Osteoblast (primary cell): ENCODE results near the gene GPR18. TPM values are rescaled to one million over a fixed set of nuclear protein-coding genes. Genes with fewer than 3 reads are reported as not detected.

ENCODE experiments used
- DNase-seq: peaks from one replicate; pipeline ENCODE4 v3.0.0; 2011; ENCODE audit warnings: low spot score, mixed read lengths; ENCODE audit not compliant: insufficient read length; ENCODE audit errors: missing footprints
- H2AFZ ChIP-seq: 2 replicates; pipeline ENCODE4 v1.6.0; 2011; ENCODE audit warnings: mild to moderate bottlenecking, low read length
- H3K27ac ChIP-seq: 2 replicates; pipeline ENCODE4 v1.5.1; 2011; ENCODE audit warnings: mild to moderate bottlenecking, low read depth, low read length, moderate library complexity
- H3K27me3 ChIP-seq: 2 replicates; pipeline ENCODE4 v1.6.0; 2012; ENCODE audit warnings: mild to moderate bottlenecking, control low read depth, inconsistent platforms, low read length, moderate library complexity; ENCODE audit not compliant: insufficient read depth
- H3K36me3 ChIP-seq: 2 replicates; pipeline ENCODE4 v1.5.1; 2011; ENCODE audit warnings: mild to moderate bottlenecking, low read length, control low read depth, moderate library complexity; ENCODE audit not compliant: insufficient read depth
- H3K4me1 ChIP-seq: 2 replicates; pipeline ENCODE4 v1.5.1; 2011; ENCODE audit warnings: mild to moderate bottlenecking, low read length, control low read depth, moderate library complexity; ENCODE audit not compliant: insufficient read depth
- H3K4me2 ChIP-seq: 2 replicates; pipeline ENCODE4 v1.6.0; 2011; ENCODE audit warnings: mild to moderate bottlenecking, low read length; ENCODE audit not compliant: insufficient read depth
- H3K4me3 ChIP-seq: fragments of 200-600 bp; sonication (generic); 3 replicates; pipeline ENCODE4 v1.5.1; 2012; ENCODE audit warnings: mild to moderate bottlenecking, low read length, inconsistent platforms; ENCODE audit not compliant: insufficient read depth
- H3K79me2 ChIP-seq: 2 replicates; pipeline ENCODE4 v1.6.0; 2012; ENCODE audit warnings: mild to moderate bottlenecking, low read length, control low read depth, inconsistent platforms; ENCODE audit not compliant: insufficient read depth
- H3K9me3 ChIP-seq: 2 replicates; pipeline ENCODE4 v1.5.1; 2011; ENCODE audit warnings: low read depth, low read length, control low read depth
- H4K20me1 ChIP-seq: 2 replicates; pipeline ENCODE4 v1.6.0; 2012; ENCODE audit warnings: mild to moderate bottlenecking, low read length, control low read depth; ENCODE audit not compliant: insufficient read depth
- CTCF ChIP-seq: IDR thresholded peaks from 2 replicates; pipeline ENCODE4 v1.5.1; 2011; ENCODE audit warnings: mild to moderate bottlenecking, low read depth, low read length, moderate library complexity; ENCODE audit errors: extremely low read depth
- total RNA-seq: library from RNA; depleted of rRNA; stranded (reverse); fragments of >200 nt; gene quantifications from 2 replicates; pipeline ENCODE4 v1.2.3, GENCODE V29; 2012

Gene GPR18
- total RNA-seq, 1 donor: under 0.01 TPM

- Histone ChIP-seq H2AFZ (no peak overlapping the region), H3K9me3 (no peaks in the 10 kb centered on the region), H3K4me1 (peaks cover 30% of the 10 kb centered on the region), H3K27ac (peak overlapping the region; percentile 71), H4K20me1 (no peaks in the 10 kb centered on the region), H3K27me3 (no peaks in the 10 kb centered on the region), H3K4me3 (no peak overlapping the region), H3K4me2 (no peak overlapping the region), H3K79me2 (no peaks in the 10 kb centered on the region), H3K36me3 (no peaks in the 10 kb centered on the region)
- peak; percentile 26 for DNase-seq
- no peak for TF ChIP-seq CTCF
Measured at GRCh38 chr13:99281811-99282263, 23.7 kb upstream of the GPR18 start.

GRCh38 chr13:99280166-99280565 lies 22.0 kb upstream of the GPR18 start:
- H3K4me2 ChIP-seq: no peak overlapping the region
- H3K9me3 ChIP-seq: no peaks in the 10 kb centered on the region
- no peak for TF ChIP-seq CTCF
- H3K36me3 ChIP-seq: no peaks in the 10 kb centered on the region
- H4K20me1 ChIP-seq: no peaks in the 10 kb centered on the region
- peak; percentile 21 for DNase-seq
- H3K4me1 ChIP-seq: peaks cover 31% of the 10 kb centered on the region
- H3K27ac ChIP-seq: peak overlapping the region; percentile 77
- no peak overlapping the region for H3K4me3 ChIP-seq
- no peaks in the 10 kb centered on the region for H3K27me3 ChIP-seq
- H3K79me2 ChIP-seq: peaks cover 2% of the 10 kb centered on the region
- H2AFZ ChIP-seq: no peak overlapping the region

- peaks cover 2% of the 10 kb centered on the region for H3K79me2 ChIP-seq
- no peak overlapping the region for H3K4me3 ChIP-seq
- no peak for DNase-seq
- no peaks in the 10 kb centered on the region for H3K36me3 ChIP-seq
- H3K9me3 ChIP-seq: no peaks in the 10 kb centered on the region
- peaks cover 3% of the 10 kb centered on the region for H4K20me1 ChIP-seq
- H3K4me1 ChIP-seq: peaks cover 35% of the 10 kb centered on the region
- H3K27ac ChIP-seq: peak overlapping the region; percentile 77
- no peak overlapping the region for H3K4me2 ChIP-seq
- TF ChIP-seq CTCF: no peak
- H2AFZ ChIP-seq: no peak overlapping the region
- no peaks in the 10 kb centered on the region for H3K27me3 ChIP-seq
Measured at GRCh38 chr13:99279637-99280036, 21.5 kb upstream of the GPR18 start.

DNA sequence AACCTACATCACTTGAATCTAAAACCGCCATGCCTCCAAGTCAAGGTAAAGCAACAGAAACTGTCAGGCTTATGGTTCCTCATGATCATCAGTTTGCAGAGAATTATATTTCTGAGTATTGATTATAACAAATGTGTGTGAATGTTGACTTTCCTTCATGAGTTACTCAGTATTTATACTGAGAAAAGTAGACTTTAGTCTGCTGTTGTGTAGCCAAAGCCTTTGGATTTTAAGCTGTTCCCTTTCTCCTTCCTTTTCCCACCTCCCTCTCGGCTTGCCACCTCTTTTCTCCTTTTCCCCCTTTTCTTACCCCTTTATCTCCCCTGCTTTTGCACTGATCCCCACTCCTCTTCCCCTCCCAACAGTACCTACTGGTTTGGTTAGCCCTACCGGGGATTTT lies 20.7 kb upstream of the GPR18 start:
- H3K27me3 ChIP-seq: no peaks in the 10 kb centered on the region
- TF ChIP-seq CTCF: no peak
- no peak for DNase-seq
- no peak overlapping the region for H2AFZ ChIP-seq
- H3K4me1 ChIP-seq: peaks cover 35% of the 10 kb centered on the region
- H3K27ac ChIP-seq: peak overlapping the region; percentile 77
- peaks cover 5% of the 10 kb centered on the region for H4K20me1 ChIP-seq
- no peaks in the 10 kb centered on the region for H3K9me3 ChIP-seq
- H3K4me3 ChIP-seq: no peak overlapping the region
- no peak overlapping the region for H3K4me2 ChIP-seq
- H3K79me2 ChIP-seq: peaks cover 2% of the 10 kb centered on the region
- H3K36me3 ChIP-seq: no peaks in the 10 kb centered on the region
